WTC11 (cell line): ENCODE results near the gene CACNA2D3. TPM values are rescaled to one million over a fixed set of nuclear protein-coding genes. Genes with fewer than 3 reads are reported as not detected.
A peak's percentile ranks its signal among the peaks of the same experiment; 100 is the strongest.

ENCODE experiments used
- ATAC-seq: fragments of 200-7000 bp; cut with Tn5 transposase; 2 replicates; pipeline ENCODE4 v1.10.0; 2021; ENCODE audit warnings: mild to moderate bottlenecking, moderate library complexity
- CTCF ChIA-PET: fragments of 300-600 bp; sonication (Branson Sonifier 250); formaldehyde crosslinking; loops from one replicate; lab custom pipeline; 2021; ENCODE audit warnings: antibody characterized with exemption; lab: Charles Lee
- POLR2A ChIA-PET: fragments of 350-600 bp; sonication (Branson Sonifier 250); formaldehyde crosslinking; loops from one replicate; lab custom pipeline; 2021; ENCODE audit warnings: antibody characterized with exemption; lab: Charles Lee
- DNase-seq: peaks from one replicate; pipeline ENCODE4 v3.0.0; 2021; ENCODE audit warnings: low spot score
- H3K27ac Mint-ChIP-seq: 2 replicates; pipeline ENCODE4 v1.8.0; 2021; ENCODE audit warnings: mixed read lengths
- H3K27me3 Mint-ChIP-seq: 2 replicates; pipeline ENCODE4 v1.8.0; 2021; ENCODE audit warnings: low read depth, mild to moderate bottlenecking, moderate library complexity, mixed read lengths
- H3K36me3 Mint-ChIP-seq: 2 replicates; pipeline ENCODE4 v1.8.0; 2021; ENCODE audit warnings: mixed read lengths
- H3K4me1 Mint-ChIP-seq: 2 replicates; pipeline ENCODE4 v1.8.0; 2022; ENCODE audit warnings: mixed read lengths
- H3K4me3 Mint-ChIP-seq: 2 replicates; pipeline ENCODE4 v1.8.0; 2021; ENCODE audit warnings: mild to moderate bottlenecking, moderate library complexity, mixed read lengths
- H3K9me3 Mint-ChIP-seq: 2 replicates; pipeline ENCODE4 v1.8.0; 2021; ENCODE audit warnings: mixed read lengths
- ARID4B ChIP-seq: sonication (generic); formaldehyde crosslinking; IDR thresholded peaks from 2 replicates; pipeline ENCODE4 v1.8.0; 2023; ENCODE audit warnings: missing genetic modification reagents, mild to moderate bottlenecking, borderline replicate concordance
- CDX4 ChIP-seq: fragments of 250-450 bp; sonication (Bioruptor Pico); IDR thresholded peaks from 2 replicates; pipeline ENCODE4 v1.9.0; 2021; ENCODE audit warnings: moderate library complexity, mild to moderate bottlenecking, inconsistent platforms, borderline replicate concordance
- E2F1 ChIP-seq: sonication (generic); formaldehyde crosslinking; IDR thresholded peaks from 2 replicates; pipeline ENCODE4 v1.8.0; 2022; ENCODE audit warnings: mild to moderate bottlenecking, missing genetic modification reagents
- ELF4 ChIP-seq: sonication (generic); formaldehyde crosslinking; IDR thresholded peaks from 2 replicates; pipeline ENCODE4 v1.8.1; 2022; ENCODE audit warnings: low read depth, mild to moderate bottlenecking, moderate library complexity, missing genetic modification reagents
- FOXJ3 ChIP-seq: sonication (generic); formaldehyde crosslinking; IDR thresholded peaks from 2 replicates; pipeline ENCODE4 v1.9.0; 2021; ENCODE audit warnings: missing genetic modification reagents, mild to moderate bottlenecking, borderline replicate concordance
- FOXK1 ChIP-seq: sonication (generic); formaldehyde crosslinking; IDR thresholded peaks from 2 replicates; pipeline ENCODE4 v1.8.0; 2022; ENCODE audit warnings: mild to moderate bottlenecking, moderate library complexity, missing genetic modification reagents
- GABPB1 ChIP-seq: sonication (generic); formaldehyde crosslinking; IDR thresholded peaks from 2 replicates; pipeline ENCODE4 v1.8.1; 2023; ENCODE audit warnings: mild to moderate bottlenecking, missing genetic modification reagents
- GRHL2 ChIP-seq: fragments of 250-450 bp; sonication (Bioruptor Pico); IDR thresholded peaks from 2 replicates; pipeline ENCODE4 v1.8.0; 2022; ENCODE audit warnings: mild to moderate bottlenecking, moderate library complexity; ENCODE audit not compliant: insufficient replicate concordance, severe bottlenecking
- HMGA2 ChIP-seq: fragments of 250-450 bp; sonication (Bioruptor Pico); IDR thresholded peaks from 2 replicates; pipeline ENCODE4 v1.4.0; 2021; ENCODE audit warnings: mild to moderate bottlenecking, moderate library complexity
- JAZF1 ChIP-seq: fragments of 250-450 bp; sonication (Bioruptor Pico); IDR thresholded peaks from 2 replicates; pipeline ENCODE4 v1.9.0; 2021; ENCODE audit warnings: moderate library complexity, mild to moderate bottlenecking, inconsistent platforms
- JUN ChIP-seq: sonication (generic); formaldehyde crosslinking; IDR thresholded peaks from 2 replicates; pipeline ENCODE4 v1.8.0; 2023; ENCODE audit warnings: mild to moderate bottlenecking, missing genetic modification reagents
- KAT7 ChIP-seq: sonication (generic); formaldehyde crosslinking; IDR thresholded peaks from 2 replicates; pipeline ENCODE4 v1.8.1; 2023; ENCODE audit warnings: missing genetic modification reagents, mild to moderate bottlenecking, borderline replicate concordance
- NFE2L1 ChIP-seq: sonication (generic); formaldehyde crosslinking; IDR thresholded peaks from 2 replicates; pipeline ENCODE4 v1.8.1; 2023; ENCODE audit warnings: missing genetic modification reagents
- NR3C1 ChIP-seq: sonication (generic); formaldehyde crosslinking; conservative IDR thresholded peaks from 2 replicates; pipeline ENCODE4 v1.8.1; 2023; ENCODE audit warnings: low read depth, mild to moderate bottlenecking, missing genetic modification reagents
- OVOL2 ChIP-seq: fragments of 250-450 bp; sonication (Bioruptor Pico); IDR thresholded peaks from 2 replicates; pipeline ENCODE4 v1.9.0; 2021; ENCODE audit warnings: mild to moderate bottlenecking, borderline replicate concordance
- PREB ChIP-seq: sonication (generic); formaldehyde crosslinking; IDR thresholded peaks from 2 replicates; pipeline ENCODE4 v1.8.1; 2022; ENCODE audit warnings: mild to moderate bottlenecking, missing genetic modification reagents, moderate library complexity, borderline replicate concordance
- SMAD3 ChIP-seq: sonication (generic); formaldehyde crosslinking; IDR thresholded peaks from 2 replicates; pipeline ENCODE4 v1.8.0; 2022; ENCODE audit warnings: missing genetic modification reagents, mild to moderate bottlenecking, borderline replicate concordance
- TCF7 ChIP-seq: sonication (generic); formaldehyde crosslinking; IDR thresholded peaks from 2 replicates; pipeline ENCODE4 v1.8.0; 2022; ENCODE audit warnings: mild to moderate bottlenecking, low read depth, missing genetic modification reagents, moderate library complexity
- TEAD1 ChIP-seq: sonication (generic); formaldehyde crosslinking; IDR thresholded peaks from 2 replicates; pipeline ENCODE4 v1.8.0; 2022; ENCODE audit warnings: mild to moderate bottlenecking, missing genetic modification reagents
- ZMAT4 ChIP-seq: fragments of 250-450 bp; sonication (Bioruptor Pico); IDR thresholded peaks from 2 replicates; pipeline ENCODE4 v1.9.0; 2021; ENCODE audit warnings: mild to moderate bottlenecking
- ZNF317 ChIP-seq: sonication (generic); formaldehyde crosslinking; IDR thresholded peaks from 2 replicates; pipeline ENCODE4 v1.8.1; 2023; ENCODE audit warnings: low read depth, mild to moderate bottlenecking, moderate library complexity, missing genetic modification reagents, borderline replicate concordance
- ZNF423 ChIP-seq: fragments of 250-450 bp; sonication (Bioruptor Pico); IDR thresholded peaks from 2 replicates; pipeline ENCODE4 v2.1.2; 2022; ENCODE audit warnings: mild to moderate bottlenecking, moderate library complexity
- ZNF671 ChIP-seq: fragments of 250-450 bp; sonication (Bioruptor Pico); IDR thresholded peaks from 2 replicates; pipeline ENCODE4 v1.8.0; 2021; ENCODE audit warnings: mild to moderate bottlenecking
- total RNA-seq: library from RNA; stranded (reverse); gene quantifications from 3 replicates; pipeline ENCODE4 v1.2.3, GENCODE V29; 2021

Gene CACNA2D3
- total RNA-seq, 1 experiment from 2014 or later: 5.0 TPM

GRCh38 chr3:54358316-54358715 lies 236.0 kb downstream of the CACNA2D3 start:
- Mint-ChIP-seq H3K36me3 (no peaks in the 10 kb centered on the region), H3K27me3 (no peaks in the 10 kb centered on the region), H3K27ac (no peak overlapping the region), H3K9me3 (no peaks in the 10 kb centered on the region), H3K4me1 (peaks cover 18% of the 10 kb centered on the region), H3K4me3 (no peak overlapping the region)
- no peak for DNase-seq
- CTCF ChIA-PET: interaction anchor here (0.8 to 2.4 kb wide), 4 partner anchors 16 to 420 kb away, joined by 3 to 12 read pairs (median 6); no protein-coding TSS in a partner anchor
- POLR2A ChIA-PET: no interaction called here
- TF ChIP-seq ZNF317 (CRISPR knock-in tag) (no peak), OVOL2 (CRISPR knock-in tag) (no peak), ARID4B (no peak), PREB (CRISPR knock-in tag) (no peak), ZNF423 (CRISPR knock-in tag) (peak; percentile 66; the same call in 1 of the 2 replicates), GRHL2 (CRISPR knock-in tag) (no peak), HMGA2 (CRISPR knock-in tag) (no peak), FOXK1 (no peak)
- peak; percentile 34; the same call in 1 of the 2 replicates for ATAC-seq

GRCh38 chr3:54358969-54359694 lies 236.8 kb downstream of the CACNA2D3 start:
- Mint-ChIP-seq H3K27me3 (no peaks in the 10 kb centered on the region), H3K4me3 (no peak overlapping the region), H3K36me3 (no peaks in the 10 kb centered on the region), H3K27ac (no peak overlapping the region), H3K9me3 (no peaks in the 10 kb centered on the region), H3K4me1 (peaks cover 14% of the 10 kb centered on the region)
- DNase-seq (no peak), ATAC-seq (no peak)
- ChIA-PET CTCF (interaction anchor here (0.8 to 2.4 kb wide), 5 partner anchors 15 to 421 kb away, joined by 3 to 12 read pairs (median 6); no protein-coding TSS in a partner anchor), POLR2A (no interaction called here)
- no peak for TF ChIP-seq ZMAT4 (CRISPR knock-in tag)
- TF ChIP-seq ELF4 (CRISPR knock-in tag): no peak
- TF ChIP-seq FOXJ3: no peak
- no peak for TF ChIP-seq NR3C1 (CRISPR knock-in tag)
- no peak for TF ChIP-seq TEAD1 (CRISPR knock-in tag)
- no peak for TF ChIP-seq KAT7 (CRISPR knock-in tag)
- TF ChIP-seq CDX4 (CRISPR knock-in tag): no peak
- no peak for TF ChIP-seq JUN (CRISPR knock-in tag)
- TF ChIP-seq SMAD3 (CRISPR knock-in tag): no peak
- TF ChIP-seq GABPB1 (CRISPR knock-in tag): no peak
- TF ChIP-seq ZNF671 (CRISPR knock-in tag): no peak
- TF ChIP-seq TCF7 (CRISPR knock-in tag): no peak
- TF ChIP-seq JAZF1 (CRISPR knock-in tag): no peak
- no peak for TF ChIP-seq NFE2L1 (CRISPR knock-in tag)
- no peak for TF ChIP-seq ZNF317 (CRISPR knock-in tag)
- no peak for TF ChIP-seq OVOL2 (CRISPR knock-in tag)
- TF ChIP-seq E2F1 (CRISPR knock-in tag): no peak
